Islet of Langerhans (tissue), 1 donor: Measurements from ENCODE around the gene WFIKKN1.

ENCODE experiments used
- FAIRE-seq: peaks from one replicate; lab custom pipeline; 2011; peaks lifted over from hg19 to GRCh38; lab: Jason Lieb, UNC

Gene WFIKKN1

DNA sequence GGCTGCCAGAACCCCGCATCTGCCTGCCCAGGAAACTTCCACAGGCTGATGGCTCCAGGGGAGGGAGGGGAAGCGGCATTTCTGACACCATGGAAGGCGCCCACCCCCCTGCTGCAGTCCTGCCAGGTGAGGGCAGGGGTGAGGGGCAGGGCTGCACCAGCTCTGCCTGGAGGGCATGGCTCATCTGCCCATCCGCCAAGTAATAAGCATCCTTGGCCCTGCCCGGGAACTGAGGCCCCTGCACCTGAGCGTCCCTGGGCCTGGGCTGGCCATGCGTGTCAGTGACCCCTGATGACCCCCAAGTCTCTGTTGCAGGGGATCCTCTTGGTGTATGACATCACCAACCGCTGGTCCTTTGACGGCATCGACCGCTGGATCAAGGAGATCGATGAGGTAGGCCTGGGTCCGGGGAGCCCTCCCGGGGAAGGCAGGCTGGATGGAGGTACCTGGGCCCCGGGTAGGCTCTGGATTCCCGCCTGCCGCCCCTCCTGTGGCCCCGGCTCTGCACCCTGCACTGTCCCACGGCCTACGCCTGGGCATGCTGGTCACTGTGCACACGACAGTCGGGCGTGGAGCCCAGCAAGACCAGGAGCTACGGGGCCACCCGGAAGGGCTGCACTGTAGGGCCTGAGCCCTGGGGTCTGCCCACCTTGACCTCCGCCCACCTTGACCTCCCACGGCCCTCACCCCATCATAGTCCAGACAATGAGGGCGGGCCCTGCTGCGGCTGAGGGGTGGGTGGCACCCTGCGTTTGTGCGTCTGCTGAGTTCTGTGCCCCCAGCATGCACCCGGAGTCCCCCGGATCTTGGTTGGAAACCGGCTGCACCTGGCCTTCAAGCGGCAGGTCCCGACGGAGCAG, 5.4 kb upstream of the WFIKKN1 start:
- FAIRE-seq = no peak

DNA sequence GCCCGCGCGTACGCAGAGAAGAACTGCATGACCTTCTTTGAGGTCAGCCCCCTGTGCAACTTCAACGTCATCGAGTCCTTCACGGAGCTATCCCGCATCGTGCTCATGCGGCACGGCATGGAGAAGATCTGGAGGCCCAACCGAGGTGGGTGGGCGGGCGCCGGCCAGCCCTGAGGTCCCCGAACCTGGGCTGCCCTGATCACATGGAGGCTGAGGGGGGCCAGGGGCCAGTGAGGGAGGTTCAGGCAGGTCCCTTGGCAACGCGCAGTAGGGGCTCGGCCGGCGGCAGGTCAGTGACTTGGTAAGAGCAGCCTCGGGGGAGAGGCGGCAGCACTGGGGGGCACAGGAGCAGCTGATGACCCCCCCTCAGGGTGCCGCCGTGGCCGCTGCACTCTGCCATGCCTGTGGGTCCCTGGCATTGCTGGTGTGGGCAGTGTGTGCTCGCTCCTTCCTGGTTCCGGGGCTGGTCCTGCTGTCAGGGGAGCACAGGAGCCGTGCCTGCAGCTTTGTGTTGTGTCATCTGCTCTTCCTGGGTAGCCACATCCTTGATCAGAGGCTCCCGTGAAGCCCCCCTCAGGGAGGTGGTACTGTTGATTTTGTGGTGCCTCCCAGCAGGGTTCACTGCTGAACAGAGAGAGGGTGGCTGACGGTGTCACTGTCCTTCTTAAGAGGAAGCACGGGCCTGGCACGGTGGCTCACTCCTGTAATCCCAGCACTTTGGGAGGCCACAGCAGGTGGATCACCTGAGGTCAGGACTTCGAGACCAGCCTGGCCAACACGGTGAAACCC, 4.6 kb upstream of the WFIKKN1 start:
- no peak for FAIRE-seq

DNA sequence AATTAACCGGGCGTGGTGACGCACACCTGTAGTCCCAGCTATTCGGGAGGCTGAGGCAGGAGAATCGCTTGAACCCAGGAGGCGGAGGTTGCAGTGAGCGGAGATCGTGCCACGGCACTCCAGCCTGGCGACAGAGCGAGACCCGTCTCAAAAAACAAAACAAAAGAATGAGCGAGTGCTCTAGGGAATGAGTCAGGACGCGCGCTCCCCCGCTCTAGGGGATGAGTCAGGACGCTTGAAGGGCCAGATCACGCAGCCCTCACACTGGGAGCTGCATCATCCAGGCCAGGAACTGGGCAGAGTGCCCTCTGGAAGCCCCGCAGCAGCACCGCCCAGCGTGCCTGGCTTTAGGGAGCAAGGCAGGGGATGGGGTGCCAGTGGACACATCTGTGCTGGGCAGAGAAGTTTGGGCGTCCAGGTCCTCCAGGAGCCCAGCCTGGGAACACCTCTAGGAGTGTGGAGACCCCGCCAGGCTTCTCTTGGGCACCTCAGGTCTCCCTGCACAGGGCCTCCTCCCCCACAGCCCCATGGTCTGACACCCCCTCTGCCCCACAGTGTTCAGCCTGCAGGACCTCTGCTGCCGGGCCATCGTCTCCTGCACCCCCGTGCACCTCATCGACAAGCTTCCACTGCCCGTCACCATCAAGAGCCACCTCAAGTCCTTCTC, 3.9 kb upstream of the WFIKKN1 start:
- FAIRE-seq = no peak

DNA sequence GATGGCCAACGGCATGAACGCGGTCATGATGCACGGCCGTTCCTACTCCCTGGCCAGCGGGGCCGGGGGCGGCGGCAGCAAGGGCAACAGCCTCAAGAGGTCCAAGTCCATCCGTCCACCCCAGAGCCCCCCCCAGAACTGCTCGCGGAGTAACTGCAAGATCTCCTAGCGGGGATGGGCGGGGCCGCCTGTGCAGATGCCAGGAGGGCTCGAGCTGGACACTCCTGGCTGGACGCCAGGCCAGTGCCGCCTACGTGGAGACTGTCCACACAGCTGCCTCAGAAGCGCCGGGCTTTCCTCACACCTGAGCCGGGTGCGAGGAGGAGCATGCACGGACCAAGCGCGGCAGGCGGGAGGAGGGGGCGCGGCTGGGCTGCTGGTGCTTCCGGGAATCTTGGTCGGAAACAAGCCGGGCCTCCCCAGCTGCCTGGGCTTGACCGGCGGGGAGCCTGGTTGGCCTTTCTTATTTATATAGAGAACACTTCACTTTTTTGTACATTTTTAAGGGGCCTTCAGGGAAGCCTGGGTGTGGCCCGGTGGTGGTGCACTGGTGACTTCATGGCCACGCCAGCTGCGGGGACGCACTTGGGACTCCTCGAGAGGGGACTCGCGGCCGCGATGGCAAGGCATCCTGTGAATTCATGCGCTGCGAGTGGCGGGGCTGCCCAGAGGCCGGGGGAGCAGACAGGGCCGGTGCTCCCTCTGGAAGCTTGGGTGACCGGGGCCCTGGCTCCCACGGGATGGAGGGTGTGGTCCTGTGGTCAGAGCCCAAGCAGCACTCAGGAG, 3.1 kb upstream of the WFIKKN1 start:
- FAIRE-seq = no peak

DNA sequence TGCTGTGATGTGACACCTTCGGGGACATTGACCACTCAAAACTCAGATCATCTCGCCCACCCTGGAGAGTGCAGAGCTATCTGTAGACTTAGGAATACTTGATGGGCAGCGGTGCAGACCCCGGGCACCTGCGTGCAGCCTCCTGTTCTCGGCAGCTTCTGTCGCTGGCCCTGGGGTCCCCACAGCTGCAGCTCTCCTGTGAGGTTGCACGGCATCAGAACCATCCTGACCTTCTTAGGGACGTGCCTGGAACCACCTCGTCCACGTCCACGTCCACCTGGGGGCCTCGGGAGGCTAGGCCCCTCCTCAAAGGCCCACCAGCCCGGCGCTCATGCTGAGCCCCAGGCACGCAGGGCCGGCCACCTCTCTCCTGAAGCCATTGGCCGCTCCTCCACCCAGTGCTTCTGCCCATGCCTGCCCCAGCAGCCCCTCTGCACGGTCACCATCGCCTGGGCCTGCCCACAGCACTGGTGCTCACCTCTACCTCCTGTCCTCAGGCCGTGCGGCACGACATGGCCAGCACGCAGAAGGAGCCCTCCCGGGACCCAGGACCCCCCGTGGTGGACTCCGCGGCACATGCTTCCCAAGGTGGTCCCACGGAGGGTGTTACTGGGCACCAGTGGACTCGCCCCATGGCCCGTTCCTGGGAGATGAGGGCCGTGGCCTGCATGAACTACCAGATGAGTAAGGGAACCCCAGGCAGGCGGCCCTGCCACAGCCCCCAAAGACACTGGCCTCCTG, 2.3 kb upstream of the WFIKKN1 start:
- FAIRE-seq = no peak

DNA sequence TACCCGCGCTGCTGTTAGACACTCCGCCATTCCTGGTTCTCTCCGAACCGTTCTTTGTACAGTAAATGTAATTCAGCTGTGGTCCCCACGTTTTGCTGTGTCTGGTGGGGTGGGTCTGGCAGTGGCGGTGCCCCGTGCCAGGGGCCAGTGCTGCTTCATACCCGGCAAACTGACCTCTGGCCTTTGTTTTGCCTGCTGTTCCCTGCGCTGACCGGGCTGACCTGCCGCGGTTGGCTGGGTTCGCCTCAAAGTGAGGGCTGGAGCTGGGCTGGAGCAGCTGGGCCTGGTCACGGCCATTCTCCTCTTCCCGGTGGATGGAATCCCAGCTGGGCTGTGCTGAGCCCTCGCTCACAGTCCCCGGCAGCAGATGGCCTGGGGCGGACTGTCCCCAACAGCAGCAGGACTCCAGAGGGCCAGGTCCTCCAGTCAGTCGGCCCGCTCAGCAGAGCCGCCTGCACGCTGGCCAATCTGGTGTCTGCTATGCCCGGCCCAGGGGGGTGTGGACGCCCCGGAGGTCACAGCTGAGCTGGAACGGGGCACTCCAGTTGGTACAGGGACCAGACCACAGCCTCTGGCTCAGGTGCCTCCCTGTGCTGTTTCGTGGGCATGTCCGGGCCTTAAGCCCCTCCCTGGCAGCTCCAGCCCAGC, 1.5 kb upstream of the WFIKKN1 start:
- no peak for FAIRE-seq

DNA sequence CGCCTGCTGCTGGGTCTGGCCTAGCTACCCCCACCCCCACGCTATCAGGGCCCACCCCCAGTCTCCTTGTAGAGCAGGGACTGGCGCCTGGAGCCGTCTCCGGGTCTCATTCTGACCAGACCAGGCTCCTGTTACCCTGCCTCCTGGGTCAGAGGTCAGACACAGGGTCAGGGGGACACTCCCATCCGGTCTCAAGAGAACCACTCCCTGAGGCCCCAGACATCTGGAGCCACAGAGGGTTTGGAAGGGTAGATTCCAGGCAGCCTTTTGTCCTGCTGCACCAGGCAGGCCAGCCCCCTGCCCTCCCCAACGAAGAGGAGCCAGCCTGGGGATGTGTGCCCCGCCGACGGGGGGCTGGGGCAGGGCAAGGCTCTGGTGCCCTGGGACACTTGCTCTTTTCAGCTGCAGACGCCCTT, 944 bp upstream of the WFIKKN1 start:
- no peak for FAIRE-seq

DNA sequence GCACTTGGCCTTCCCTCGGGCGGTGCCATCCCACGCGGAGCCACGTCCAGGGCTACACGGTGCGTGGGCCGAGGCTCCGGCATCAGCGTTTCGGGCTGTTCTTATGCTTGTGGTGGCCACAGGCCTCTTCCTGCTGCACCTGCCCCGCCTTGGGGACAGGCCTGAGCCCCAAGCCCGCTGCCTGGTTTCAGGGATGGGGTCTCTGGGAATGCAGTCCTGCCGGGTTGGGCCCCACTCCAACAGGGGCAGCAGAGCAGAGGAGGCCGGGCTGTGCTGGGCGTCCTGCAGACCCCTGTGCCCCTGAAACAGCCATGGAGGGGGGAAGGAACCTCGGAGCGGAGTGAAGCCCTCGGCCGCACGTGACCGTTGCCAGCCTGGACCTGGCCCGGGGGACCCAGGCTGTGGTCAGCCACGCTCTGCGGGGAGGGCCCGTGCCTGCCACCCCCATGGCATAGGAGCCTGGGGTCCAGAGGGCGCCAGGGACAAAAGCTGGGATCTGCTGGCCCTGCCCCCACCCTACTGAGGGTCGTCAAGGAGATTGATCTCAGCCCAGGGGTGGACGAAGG, 453 bp upstream of the WFIKKN1 start:
- no peak for FAIRE-seq

DNA sequence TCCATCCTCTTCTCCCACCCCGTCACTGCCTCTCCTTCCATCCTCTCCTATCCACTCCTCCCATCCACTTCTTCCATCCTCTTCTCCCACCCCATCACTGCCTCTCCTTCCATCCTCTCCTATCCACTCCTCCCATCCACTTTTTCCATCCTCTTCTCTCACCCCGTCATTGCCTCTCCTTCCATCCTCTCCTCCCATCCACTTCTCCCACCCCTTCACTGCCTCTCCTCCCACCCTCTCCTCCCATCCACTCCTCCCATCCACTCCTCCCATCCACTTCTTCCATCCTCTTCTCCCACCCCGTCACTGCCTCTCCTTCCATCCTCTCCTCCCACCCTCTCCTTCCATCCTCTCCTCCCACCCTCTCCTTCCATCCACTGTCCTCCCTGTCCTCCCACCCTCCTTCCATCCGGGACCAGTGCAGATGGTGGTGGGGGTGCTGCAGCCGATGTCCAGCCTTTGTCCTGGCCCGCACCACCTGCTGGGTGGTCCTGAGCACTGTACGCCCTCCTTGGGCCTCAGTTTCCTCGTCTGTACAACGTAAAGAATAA, 1.1 kb downstream of the WFIKKN1 start:
- no peak for FAIRE-seq

DNA sequence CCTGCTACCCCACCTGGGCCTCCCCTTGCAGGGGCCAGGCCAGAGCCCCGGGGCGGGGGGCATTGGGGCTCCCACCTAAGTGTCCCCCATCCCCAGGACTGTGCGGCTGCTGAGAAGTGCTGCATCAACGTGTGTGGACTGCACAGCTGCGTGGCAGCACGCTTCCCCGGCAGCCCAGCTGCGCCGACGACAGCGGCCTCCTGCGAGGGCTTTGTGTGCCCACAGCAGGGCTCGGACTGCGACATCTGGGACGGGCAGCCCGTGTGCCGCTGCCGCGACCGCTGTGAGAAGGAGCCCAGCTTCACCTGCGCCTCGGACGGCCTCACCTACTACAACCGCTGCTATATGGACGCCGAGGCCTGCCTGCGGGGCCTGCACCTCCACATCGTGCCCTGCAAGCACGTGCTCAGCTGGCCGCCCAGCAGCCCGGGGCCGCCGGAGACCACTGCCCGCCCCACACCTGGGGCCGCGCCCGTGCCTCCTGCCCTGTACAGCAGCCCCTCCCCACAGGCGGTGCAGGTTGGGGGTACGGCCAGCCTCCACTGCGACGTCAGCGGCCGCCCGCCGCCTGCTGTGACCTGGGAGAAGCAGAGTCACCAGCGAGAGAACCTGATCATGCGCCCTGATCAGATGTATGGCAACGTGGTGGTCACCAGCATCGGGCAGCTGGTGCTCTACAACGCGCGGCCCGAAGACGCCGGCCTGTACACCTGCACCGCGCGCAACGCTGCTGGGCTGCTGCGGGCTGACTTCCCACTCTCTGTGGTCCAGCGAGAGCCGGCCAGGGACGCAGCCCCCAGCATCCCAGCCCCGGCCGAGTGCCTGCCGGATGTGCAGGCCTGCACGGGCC, 1.9 kb downstream of the WFIKKN1 start:
- no peak for FAIRE-seq

DNA sequence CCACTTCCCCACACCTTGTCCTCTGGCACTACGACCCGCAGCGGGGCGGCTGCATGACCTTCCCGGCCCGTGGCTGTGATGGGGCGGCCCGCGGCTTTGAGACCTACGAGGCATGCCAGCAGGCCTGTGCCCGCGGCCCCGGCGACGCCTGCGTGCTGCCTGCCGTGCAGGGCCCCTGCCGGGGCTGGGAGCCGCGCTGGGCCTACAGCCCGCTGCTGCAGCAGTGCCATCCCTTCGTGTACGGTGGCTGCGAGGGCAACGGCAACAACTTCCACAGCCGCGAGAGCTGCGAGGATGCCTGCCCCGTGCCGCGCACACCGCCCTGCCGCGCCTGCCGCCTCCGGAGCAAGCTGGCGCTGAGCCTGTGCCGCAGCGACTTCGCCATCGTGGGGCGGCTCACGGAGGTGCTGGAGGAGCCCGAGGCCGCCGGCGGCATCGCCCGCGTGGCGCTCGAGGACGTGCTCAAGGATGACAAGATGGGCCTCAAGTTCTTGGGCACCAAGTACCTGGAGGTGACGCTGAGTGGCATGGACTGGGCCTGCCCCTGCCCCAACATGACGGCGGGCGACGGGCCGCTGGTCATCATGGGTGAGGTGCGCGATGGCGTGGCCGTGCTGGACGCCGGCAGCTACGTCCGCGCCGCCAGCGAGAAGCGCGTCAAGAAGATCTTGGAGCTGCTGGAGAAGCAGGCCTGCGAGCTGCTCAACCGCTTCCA, 2.7 kb downstream of the WFIKKN1 start:
- FAIRE-seq = no peak

DNA sequence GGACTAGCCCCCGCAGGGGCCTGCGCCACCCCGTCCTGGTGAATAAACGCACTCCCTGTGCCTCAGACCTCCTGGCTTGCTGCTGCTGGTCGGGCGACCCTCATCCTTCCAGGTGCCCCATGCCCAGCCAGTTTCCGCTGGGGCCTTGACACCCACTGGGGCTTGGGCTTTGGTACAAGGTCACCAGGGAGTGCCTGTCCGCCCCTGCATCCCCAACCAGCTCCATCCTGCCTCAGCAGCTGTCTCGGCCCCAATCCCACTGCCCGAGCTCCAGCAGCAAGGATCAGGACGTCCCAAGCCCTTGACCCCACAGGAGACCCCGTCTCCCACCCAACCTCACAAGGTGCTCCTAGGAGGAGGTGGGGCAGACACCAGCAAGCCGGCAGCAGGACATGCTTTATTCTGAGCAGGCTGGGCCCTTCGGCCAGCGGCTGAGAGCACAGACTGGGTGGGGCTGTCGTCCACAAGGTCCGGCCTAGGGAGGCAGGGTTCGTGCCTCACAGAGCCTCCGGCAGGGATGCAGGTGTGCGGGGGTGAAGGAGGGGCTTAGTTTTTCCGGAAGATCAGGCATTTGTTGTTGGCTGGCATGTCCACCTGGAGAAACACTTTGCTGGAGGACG, 3.4 kb downstream of the WFIKKN1 start:
- no peak for FAIRE-seq

DNA sequence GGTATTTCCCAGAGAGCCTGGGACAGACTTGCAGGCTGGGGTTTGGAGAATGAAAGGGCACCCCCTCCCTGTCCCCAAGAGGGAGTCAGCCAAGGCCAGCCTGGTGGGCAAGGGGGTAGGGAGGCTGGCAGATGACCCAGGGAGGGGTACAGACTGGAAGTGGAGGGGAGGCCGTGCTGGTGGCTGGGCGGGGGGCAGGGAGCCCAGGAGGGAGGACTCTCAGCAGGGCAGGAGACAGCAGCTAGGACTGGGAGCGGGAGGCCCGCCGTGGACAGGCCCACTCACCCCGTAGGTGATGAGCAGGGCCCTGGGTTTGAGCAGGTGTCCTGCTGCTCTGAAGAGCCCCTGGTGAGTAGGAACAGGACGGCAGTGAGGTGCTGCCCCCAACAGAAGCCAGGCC, 4.2 kb downstream of the WFIKKN1 start:
- FAIRE-seq = no peak

DNA sequence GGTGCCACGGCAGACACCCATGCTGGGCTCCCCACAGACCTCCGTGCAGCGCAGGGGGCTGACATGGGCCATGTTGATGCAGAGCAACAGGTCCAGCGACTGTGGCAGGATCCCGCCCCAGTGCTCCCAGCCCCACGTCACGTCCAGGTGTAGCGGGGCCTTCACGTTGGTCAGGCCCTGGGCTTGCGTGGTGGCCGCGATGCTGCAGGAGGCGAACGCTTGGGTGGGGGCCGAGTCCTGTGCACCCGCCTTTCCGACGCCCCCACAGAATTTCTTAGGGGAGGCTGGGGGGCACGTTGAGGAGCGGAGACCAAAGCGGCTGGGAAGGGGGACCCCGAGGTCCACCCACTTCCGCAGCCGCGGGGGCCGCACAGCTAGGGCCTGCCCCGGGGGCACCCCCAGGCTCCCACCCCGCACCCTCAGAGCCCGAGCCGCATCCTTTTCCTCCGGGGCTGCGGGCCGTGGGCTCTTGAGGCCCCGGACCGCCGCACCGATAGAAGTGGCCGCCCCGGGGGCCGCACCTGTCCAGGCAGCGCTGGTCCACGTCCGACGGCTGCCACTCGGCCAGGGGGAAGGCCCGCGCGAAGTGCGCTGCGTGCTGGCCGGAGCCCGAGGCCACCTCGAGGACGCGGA, 4.9 kb downstream of the WFIKKN1 start:
- FAIRE-seq = no peak

DNA sequence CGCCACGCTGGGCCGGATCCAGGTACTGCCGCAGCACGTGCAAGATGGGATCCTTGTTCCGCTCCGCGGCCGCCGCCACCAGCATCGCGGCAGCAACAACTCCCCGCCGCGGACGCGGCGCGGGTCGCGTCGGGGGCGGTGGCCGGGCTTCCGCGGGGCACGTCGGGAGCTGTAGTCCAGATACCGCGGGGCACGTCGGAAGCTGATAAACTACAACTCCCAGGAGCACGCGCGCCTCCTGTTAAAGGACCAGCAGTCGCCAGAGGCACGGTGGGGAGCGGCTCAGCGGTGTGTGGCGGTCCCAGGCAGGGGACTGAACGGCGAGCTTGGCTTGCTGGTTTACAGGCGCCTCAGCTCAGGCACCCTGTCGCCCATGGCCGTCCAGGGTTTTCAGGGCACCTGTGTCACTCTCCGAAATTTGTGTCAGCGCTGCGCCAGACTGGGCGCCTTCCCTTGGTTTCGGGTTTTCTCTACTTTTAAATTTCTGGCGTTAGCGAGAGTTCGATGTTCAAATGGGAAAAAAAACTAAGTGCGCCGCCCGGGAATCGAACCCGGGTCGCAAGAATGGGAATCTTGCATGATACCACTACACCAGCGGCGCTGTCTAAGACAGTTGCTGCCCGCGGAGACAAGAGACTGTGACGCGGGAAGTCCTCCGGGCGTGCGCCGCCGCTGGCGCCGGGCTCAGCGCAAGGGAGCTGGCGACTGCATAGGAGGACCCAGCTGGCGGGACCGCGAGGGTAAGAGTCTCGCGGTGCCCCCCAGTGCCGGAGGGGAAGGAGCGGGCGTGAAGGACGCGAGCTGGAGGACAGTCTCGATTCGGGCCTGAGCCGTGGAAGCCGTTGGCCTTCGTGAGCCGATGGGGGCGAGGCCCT, 5.7 kb downstream of the WFIKKN1 start, which contains the start of gene METTL26:
Gene METTL26, minus strand, starts transcription at position 100 of the 875 bp plus-strand sequence. Its CDS starts 15 bp downstream, at position 85.
- FAIRE-seq = peak; percentile 71
